Measurements from ENCODE around the gene ARMC7.

Gene ARMC7

DNA sequence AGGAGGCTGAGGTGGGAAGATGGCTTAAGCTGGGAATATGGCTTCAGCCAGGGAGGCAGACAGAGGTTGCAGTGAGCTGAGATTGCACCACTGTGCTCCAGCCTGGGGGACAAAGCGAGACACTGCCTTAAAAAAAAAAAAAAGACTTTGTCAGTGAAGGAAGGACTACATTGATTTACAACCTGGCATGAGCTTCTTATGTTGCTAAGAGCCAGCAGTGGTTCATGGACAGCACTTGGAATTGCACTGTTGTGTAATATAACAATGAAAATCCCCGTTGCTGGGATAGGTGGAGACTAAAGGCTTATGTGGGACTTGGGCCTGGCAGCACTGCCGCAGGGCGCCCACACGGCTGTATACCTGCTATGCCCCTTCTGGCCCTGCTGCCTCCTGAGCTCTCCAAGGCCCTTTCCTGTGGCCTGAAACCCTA, 36.1 kb upstream of the ARMC7 start:
- TF ChIP-seq, protein P1, sequence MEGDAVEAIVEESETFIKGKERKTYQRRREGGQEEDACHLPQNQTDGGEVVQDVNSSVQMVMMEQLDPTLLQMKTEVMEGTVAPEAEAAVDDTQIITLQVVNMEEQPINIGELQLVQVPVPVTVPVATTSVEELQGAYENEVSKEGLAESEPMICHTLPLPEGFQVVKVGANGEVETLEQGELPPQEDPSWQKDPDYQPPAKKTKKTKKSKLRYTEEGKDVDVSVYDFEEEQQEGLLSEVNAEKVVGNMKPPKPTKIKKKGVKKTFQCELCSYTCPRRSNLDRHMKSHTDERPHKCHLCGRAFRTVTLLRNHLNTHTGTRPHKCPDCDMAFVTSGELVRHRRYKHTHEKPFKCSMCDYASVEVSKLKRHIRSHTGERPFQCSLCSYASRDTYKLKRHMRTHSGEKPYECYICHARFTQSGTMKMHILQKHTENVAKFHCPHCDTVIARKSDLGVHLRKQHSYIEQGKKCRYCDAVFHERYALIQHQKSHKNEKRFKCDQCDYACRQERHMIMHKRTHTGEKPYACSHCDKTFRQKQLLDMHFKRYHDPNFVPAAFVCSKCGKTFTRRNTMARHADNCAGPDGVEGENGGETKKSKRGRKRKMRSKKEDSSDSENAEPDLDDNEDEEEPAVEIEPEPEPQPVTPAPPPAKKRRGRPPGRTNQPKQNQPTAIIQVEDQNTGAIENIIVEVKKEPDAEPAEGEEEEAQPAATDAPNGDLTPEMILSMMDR (IDR thresholded peaks at IDR 0.05) = no peak
- no peak overlapping the region for H3K4me3 ChIP-seq
- no peak for DNase-seq (ENCODE audit: low spot score)
- no peak overlapping the region for H3K27ac ChIP-seq

DNA sequence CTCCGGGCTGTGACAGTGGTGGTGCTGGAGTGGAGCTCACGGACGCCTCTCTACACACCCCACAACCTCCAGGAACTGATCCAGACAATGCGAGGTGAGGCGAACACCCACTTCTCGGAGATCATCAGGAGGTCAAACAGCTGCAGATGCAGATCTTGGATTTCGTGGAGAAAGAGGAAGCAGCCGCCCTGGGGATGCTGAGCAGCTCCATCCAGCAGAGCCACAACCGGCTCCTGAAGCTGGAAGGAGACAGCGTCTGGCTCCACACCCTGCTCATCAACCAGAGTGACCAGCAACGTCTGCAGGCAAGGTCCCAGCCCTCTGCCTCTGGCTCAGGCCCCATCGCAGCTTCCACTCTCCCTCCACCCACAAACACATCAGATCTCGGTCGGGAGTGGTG, 35.2 kb upstream of the ARMC7 start:
- no peak overlapping the region for H3K4me3 ChIP-seq
- no peak for DNase-seq (ENCODE audit: low spot score)
- no peak overlapping the region for H3K27ac ChIP-seq
- TF ChIP-seq, protein P1 (IDR thresholded peaks at IDR 0.05) = no peak

DNA sequence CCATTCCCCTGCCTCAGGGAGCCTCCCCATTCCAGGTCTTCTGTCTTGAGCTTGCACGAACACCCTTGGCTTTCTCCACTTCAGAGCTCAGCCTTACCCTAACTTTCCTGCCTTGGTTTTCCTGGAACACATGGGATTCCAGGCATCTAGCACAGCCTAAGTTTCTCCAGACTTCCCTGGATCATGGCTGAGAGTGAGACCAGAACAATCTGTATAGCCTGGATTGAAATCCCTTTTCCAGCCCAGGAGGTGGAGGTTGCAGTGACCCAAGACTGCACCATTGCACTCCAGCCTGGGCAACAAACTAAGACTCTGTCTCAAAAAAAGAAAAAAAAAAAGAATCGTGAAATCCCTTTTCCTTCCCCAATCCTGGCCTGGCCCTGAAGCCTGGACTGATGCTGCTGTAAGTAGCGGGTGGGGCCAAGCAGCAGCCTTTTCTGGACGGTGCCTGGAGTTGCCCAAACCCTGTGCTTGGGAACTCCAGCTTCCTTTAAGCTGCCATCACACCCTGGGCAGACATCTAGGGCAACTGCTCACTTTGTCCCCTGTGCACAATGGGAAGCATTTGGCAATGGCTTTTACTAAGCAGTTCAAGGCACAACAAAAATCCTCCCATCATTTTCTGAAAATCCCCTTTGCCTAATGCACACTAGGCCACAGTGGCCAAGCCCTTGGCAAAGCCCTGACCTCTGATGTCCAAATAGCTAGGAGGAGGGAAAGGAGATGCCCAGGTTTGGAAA, 34.0 kb upstream of the ARMC7 start:
- Histone ChIP-seq H3K4me3 (no peak overlapping the region), H3K27ac (no peak overlapping the region)
- TF ChIP-seq, protein P1 (IDR thresholded peaks at IDR 0.05) = no peak
- no peak for DNase-seq (ENCODE audit: low spot score)

DNA sequence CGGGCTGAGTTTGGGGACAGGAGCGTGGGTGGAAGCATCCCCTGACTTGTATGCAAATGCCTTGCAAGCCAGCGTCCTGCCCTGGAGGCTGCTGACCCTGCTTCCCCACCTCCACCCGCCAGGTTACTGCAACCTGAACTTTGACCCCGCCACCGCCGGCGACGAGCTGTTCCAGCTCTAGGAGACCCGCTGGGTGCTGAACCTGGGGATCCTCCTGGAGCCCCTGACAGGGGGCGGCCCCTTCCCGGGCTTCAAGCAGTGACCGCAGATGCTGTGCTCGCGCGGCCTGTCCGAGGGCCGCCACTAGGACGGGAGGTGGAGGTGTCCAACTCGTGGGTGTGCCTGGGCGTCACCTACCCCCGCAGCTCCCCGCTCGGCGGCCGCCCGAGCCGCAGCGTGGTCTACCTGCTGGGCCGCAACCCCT, 32.7 kb upstream of the ARMC7 start:
- peak overlapping the region; percentile 67 for H3K4me3 ChIP-seq
- no peak for DNase-seq (ENCODE audit: low spot score)
- peak overlapping the region; percentile 69 to 72 for H3K27ac ChIP-seq
- TF ChIP-seq, protein P1 (IDR thresholded peaks at IDR 0.05) = no peak

DNA sequence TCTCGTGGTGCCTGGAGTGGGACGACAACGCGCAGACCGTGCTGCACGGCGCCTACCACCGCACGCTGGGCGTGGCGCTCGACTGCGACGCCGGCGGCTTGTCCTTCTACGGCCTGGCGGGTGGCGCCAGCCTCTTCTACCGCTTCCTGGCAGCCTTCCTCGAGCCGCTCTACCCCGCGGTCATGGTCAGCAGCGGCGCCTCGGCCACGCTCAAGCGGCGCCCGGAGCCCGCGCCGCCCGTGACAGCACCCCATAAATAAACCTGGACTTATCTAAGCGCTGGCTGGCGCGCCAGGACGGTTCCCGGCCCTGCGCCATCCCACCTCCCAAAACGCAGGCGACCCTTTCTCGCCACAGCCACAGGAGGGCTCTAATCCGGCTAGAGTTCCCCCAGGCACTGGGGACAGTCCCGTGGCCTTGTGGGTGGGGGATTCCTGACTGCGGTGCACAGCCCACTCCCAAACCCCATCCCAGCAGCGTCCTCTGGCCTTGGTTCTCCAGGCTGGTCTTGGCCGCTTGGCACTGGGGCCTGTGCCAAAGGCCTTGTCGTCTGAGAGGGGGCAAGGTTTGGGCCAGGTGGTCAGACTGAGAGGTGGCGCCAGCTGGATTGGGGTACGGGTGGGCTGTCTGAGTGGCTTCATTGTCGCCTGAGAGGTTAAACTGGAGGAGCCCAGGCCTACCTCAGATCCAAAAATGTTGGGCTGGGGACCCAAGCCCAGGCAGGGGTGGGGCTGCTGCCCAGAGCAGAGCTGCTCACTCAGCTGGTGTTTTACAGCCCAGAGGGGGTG, 32.1 kb upstream of the ARMC7 start:
- H3K4me3 ChIP-seq = peak overlapping the region; percentile 67
- peak overlapping the region; percentile 69 to 72 for H3K27ac ChIP-seq
- DNase-seq (ENCODE audit: low spot score) = no peak
- TF ChIP-seq, protein P1 (IDR thresholded peaks at IDR 0.05) = no peak

DNA sequence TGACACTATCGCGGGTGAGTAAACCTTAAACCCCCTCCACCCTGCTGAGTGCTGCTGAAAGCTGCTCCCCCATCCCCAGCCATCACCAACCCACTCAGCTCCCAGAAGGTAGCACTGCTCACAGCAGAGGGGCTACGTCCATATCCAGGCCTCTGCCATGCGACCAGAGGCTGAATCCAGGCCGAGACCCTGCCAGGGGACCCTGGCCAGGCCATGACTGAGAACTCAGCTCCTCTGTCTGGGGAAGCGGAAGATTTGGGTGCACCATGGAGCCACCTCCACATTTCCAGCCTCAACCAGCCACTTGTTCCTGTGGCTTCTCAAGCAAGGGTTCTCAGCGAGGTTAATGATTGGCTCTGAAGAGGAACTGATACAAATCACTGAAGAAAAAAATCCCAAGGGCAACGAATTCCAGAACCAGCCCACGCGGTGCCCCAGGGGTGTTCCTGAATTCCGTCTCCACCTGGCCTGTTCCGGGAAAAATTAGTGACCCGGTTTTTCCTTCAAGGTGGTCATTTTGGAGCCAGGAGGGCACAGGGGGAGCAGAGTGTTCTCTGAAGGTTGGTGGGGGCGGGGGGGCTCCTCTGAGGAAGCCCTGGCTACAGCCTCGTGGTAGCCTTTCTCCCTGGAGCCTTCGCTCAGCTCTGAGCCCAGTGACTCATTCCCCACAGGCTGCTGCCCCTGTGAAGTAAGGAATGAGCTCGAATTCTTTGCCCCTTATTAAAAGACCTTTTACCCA, 31.3 kb upstream of the ARMC7 start:
- DNase-seq (ENCODE audit: low spot score) = no peak
- H3K4me3 ChIP-seq = no peak overlapping the region
- TF ChIP-seq, protein P1 (IDR thresholded peaks at IDR 0.05) = no peak
- H3K27ac ChIP-seq = peak overlapping the region; percentile 69 to 72
